Measurements from ENCODE around the gene CHRNE. TPM values are rescaled to one million over a fixed set of nuclear protein-coding genes. Genes with fewer than 3 reads are reported as not detected.

The CHRNE gene
- total and polyA plus RNA-seq, 8 donors, result 0.56 to 4.9 (median 0.92) TPM

DNA sequence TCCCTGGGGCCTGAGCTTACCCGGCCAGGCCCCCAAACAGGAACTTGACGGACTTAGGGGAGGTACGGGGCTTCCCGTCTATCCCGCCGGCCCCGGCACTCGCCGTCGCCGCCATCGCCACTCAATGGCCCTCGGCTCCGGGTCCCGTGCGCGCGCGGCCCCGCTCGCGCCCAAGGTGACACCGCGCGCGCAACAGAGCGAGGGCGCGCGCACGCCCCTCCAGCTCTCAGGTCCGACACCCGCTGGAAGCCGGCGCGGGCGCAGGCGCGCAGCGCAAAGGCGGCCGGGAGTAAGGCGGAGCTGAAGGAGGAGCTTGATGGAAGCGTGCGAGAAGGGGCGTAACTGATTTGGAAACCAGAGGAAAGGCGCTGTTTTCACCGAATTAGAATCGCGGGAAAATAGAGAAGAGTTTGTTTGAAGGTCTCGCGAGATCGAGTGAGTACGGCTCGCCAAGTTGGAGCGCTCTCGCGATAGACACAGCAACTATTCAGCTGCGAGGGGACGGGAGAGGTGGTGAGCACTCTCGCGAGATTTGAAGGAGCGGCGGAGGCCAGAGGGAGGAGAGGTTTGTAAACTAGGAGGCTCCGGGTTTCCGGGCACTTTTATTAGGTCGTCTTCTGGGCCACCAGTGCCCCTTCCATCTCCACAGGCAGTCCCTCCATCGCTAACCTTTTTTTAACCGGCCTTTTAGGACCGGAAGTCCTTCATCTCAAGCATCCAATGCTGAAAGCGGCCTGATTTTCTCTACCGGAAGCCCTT lies 37.1 kb upstream of the CHRNE start, which contains the start of the genes RNF167 and SLC25A11:
Gene RNF167, plus strand, starts transcription at position 473 of the 759 bp plus-strand sequence. CDS start 642 bp downstream, outside the sequence.
Gene SLC25A11, minus strand, starts transcription at position 251 of the 759 bp plus-strand sequence. Its CDS starts 136 bp downstream, at position 115.
- peak; percentile 95 for ATAC-seq
- Histone ChIP-seq H3K4me3 (peak within 1 kb of the TSS; percentile 77 to 93), H3K36me3 (peaks cover 0 to 55% of the 10 kb centered on the region in 2 donors), H3K9me3 (no peaks in the 10 kb centered on the region), H3K27ac (peak within 1 kb of the TSS; percentile 96 to 97), H3K27me3 (no peaks in the 10 kb centered on the region), H3K4me1 (peaks cover 21 to 58% of the 10 kb centered on the region in 2 donors)
- DNase-seq, result peak; percentile 96 to 99 (median 98)
- TF ChIP-seq, protein P1, sequence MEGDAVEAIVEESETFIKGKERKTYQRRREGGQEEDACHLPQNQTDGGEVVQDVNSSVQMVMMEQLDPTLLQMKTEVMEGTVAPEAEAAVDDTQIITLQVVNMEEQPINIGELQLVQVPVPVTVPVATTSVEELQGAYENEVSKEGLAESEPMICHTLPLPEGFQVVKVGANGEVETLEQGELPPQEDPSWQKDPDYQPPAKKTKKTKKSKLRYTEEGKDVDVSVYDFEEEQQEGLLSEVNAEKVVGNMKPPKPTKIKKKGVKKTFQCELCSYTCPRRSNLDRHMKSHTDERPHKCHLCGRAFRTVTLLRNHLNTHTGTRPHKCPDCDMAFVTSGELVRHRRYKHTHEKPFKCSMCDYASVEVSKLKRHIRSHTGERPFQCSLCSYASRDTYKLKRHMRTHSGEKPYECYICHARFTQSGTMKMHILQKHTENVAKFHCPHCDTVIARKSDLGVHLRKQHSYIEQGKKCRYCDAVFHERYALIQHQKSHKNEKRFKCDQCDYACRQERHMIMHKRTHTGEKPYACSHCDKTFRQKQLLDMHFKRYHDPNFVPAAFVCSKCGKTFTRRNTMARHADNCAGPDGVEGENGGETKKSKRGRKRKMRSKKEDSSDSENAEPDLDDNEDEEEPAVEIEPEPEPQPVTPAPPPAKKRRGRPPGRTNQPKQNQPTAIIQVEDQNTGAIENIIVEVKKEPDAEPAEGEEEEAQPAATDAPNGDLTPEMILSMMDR (IDR thresholded peaks at IDR 0.05), result peak in 1 of 2 donors; percentile 27
- intact Hi-C loops (cut with DNase I), result no loop called here

DNA sequence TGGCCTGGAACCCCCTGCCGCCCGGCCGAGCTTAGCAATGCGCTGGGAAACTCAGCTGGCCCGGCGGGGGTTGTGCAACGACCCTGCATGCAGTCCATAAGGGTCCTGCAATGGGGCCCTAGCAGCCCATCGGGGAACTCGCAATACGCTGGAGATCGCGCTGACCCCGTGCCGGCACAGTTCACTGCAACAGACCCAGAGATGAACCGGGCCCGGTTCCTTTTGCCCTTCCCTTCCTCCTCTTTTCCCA lies 36.6 kb upstream of the CHRNE start:
- DNase-seq, result peak in 1 of 4 donors; percentile 85
- Histone ChIP-seq H3K9me3 (no peaks in the 10 kb centered on the region), H3K27ac (peak overlapping the region; percentile 96 to 97), H3K27me3 (no peaks in the 10 kb centered on the region), H3K4me1 (peaks cover 19 to 55% of the 10 kb centered on the region in 2 donors), H3K36me3 (peaks cover 0 to 50% of the 10 kb centered on the region in 2 donors), H3K4me3 (peak overlapping the region; percentile 77 to 93)
- TF ChIP-seq, protein P1 (IDR thresholded peaks at IDR 0.05), result no peak
- intact Hi-C loops (cut with DNase I), result no loop called here
- no peak for ATAC-seq

DNA sequence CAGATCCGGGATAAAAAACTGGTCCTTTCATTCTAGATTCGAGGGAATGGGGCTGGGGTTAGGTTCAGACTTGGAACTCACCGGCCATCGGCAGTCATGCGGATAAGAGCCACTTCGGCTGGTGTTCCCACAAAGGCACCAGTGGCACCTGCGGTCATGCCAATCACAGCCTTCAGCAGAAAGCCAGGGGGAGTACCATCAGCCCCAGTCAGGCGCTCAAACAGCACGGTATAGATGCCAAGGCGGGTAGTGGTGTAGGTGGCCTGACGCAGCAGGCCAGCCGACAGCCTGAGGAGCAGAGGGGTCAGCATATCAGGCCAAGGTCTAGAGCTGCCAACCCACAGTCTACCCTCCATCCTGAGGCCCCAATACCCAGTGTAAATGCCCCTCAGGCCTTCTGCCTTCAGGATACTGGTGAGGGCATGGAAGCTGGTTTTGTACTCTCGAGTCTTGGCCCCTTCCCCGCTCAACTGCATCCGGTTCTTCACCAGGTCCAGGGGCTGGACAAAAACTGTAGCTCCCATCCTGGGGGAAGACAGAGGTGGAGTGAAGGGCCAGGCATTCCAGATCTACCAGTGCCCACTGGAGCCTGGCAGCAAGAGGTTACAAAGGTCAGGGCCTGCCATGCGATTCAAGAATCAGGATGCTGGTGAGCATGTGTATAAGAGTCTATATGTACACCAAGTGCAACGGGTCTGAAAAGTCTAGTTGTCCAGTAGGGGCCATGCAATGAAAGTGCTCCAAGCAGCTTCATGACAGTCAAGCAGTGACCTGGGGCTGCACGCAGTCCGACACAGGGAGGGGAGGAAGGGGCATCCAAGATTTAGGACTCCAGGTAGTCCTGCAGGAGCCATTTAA lies 36.0 kb upstream of the CHRNE start:
- ATAC-seq, result no peak
- intact Hi-C loops (cut with DNase I), result no loop called here

DNA sequence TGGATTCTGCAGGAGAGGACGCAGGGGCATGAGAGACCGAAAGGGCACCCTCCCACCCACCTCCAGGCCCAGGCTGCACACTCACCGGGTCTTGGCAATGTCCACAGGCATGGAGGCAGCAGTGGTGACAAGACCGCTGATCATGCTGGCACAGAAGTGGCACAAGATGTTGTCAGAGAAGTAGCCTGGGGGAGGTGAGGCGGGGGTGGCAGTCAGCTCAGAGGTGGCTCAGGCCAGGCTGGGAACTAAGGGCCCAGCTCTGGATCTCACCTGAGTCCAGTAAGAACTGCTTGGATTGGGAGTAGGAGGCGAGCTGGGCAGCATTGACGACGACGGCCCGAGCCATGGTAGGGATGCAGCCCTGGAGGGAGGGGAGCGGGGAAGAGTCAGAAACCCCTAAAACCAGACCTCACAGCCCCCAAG lies 35.2 kb upstream of the CHRNE start:
- ATAC-seq (no peak), DNase-seq (peak in 1 of 4 donors; percentile 56)
- Histone ChIP-seq H3K36me3 (peaks cover 0 to 36% of the 10 kb centered on the region in 2 donors), H3K27ac (no peak overlapping the region), H3K4me3 (no peak overlapping the region), H3K4me1 (peaks cover 25 to 48% of the 10 kb centered on the region in 2 donors), H3K9me3 (no peaks in the 10 kb centered on the region), H3K27me3 (no peaks in the 10 kb centered on the region)
- intact Hi-C loops (cut with DNase I), result no loop called here
- TF ChIP-seq, protein P1 (IDR thresholded peaks at IDR 0.05), result no peak

More for the DNA sequence above, 36.0 kb upstream of the CHRNE start:
- Histone ChIP-seq H3K27me3 (no peaks in the 10 kb centered on the region), H3K36me3 (peaks cover 0 to 44% of the 10 kb centered on the region in 2 donors), H3K27ac (peak overlapping the region; percentile 96 to 97), H3K4me1 (peaks cover 24 to 55% of the 10 kb centered on the region in 2 donors), H3K4me3 (peak overlapping the region; percentile 77 to 93), H3K9me3 (no peaks in the 10 kb centered on the region)
- peak in 1 of 4 donors; percentile 53 for DNase-seq
- TF ChIP-seq, protein P1 (IDR thresholded peaks at IDR 0.05), result no peak

DNA sequence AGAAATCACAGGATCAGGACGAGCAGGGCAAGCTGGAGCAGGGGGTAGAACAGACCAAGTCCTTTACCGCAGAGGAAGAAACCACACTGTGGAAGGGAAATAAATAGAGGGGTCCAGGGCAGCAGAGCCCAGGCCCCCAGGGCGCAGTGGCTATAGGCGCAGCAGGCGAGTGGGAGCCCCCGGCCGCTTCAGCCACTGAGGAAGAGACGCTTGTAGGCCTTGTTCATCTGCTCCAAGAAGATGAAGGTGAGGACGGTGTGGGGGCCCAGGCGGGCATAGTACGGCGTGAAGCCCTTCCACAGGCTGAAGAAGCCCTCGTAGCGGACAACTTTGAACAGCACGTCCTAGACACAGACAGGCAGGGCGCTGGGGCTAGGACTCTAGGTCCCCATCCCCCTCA lies 34.7 kb upstream of the CHRNE start:
- TF ChIP-seq, protein P1 (IDR thresholded peaks at IDR 0.05), result no peak
- intact Hi-C loops (cut with DNase I), result no loop called here
- H3K4me3 ChIP-seq, result no peak overlapping the region
- ATAC-seq (no peak), DNase-seq (no peak)
- H3K4me1 ChIP-seq, result peaks cover 25 to 42% of the 10 kb centered on the region in 2 donors
- no peak overlapping the region for H3K27ac ChIP-seq
- no peaks in the 10 kb centered on the region for H3K27me3 ChIP-seq
- H3K36me3 ChIP-seq, result peaks cover 0 to 31% of the 10 kb centered on the region in 2 donors
- H3K9me3 ChIP-seq, result no peaks in the 10 kb centered on the region

All from left lung (tissue), 10 donors.